B cell (primary cell): ENCODE data around the gene PALLD. TPM values are rescaled to one million over a fixed set of nuclear protein-coding genes. Genes with fewer than 3 reads are reported as not detected.

Experiments
- ATAC-seq: fragments of 200-7000 bp; cut with Tn5 transposase; one replicate; pipeline ENCODE4 v1.10.0; 2021; ENCODE audit warnings: low read depth, mild to moderate bottlenecking, moderate number of reproducible peaks, moderate library complexity
- CTCF ChIA-PET: fragments of 350-600 bp; sonication (Branson Sonifier 250); formaldehyde crosslinking; loops from one replicate; lab custom pipeline; 2021; ENCODE audit warnings: antibody characterized with exemption, inconsistent platforms; lab: Charles Lee
- POLR2A ChIA-PET: fragments of 350-600 bp; sonication (Branson Sonifier 250); formaldehyde crosslinking; loops from one replicate; lab custom pipeline; 2021; ENCODE audit warnings: antibody characterized with exemption; lab: Charles Lee
- DNase-seq: peaks from one replicate; pipeline ENCODE4 v3.0.0; 2013
- H2AFZ ChIP-seq: 2 replicates; pipeline ENCODE4 v1.6.1; 2012; ENCODE audit warnings: mild to moderate bottlenecking, low read depth, low read length; ENCODE audit not compliant: insufficient read depth, poor library complexity, severe bottlenecking
- H3K27ac ChIP-seq, 2 donors: 1 replicate in 1 of 2; 2 replicates in 1 of 2; pipeline ENCODE4 v1.5.1; 2012 to 2013; ENCODE audit warnings: low read length in 2 of 2, mild to moderate bottlenecking in 2 of 2, moderate library complexity in 1 of 2
- H3K27me3 ChIP-seq, 4 experiments: fragments of 200-600 bp in 1 of 4; sonication (generic) in 1 of 4; replicated peaks in 1 of 4; 1 replicate in 2 of 4; 2 replicates in 2 of 4; pipeline versions ENCODE4 v1.6.1 to v1.7.0; 2013 to 2016; ENCODE audit warnings: low read length in 3 of 4, mild to moderate bottlenecking in 2 of 4, mixed read lengths in 1 of 4, moderate library complexity in 1 of 4; ENCODE audit not compliant: insufficient read depth in 4 of 4, control insufficient read depth in 3 of 4; ENCODE audit errors: control extremely low read depth in 1 of 4
- H3K36me3 ChIP-seq, 2 experiments: replicated peaks in 1 of 2; 1 replicate in 1 of 2; 2 replicates in 1 of 2; pipeline versions ENCODE4 v1.6.1 to v1.7.1; 2013; ENCODE audit warnings: low read length in 1 of 2; ENCODE audit not compliant: insufficient read depth in 2 of 2, control insufficient read depth in 1 of 2; ENCODE audit errors: control extremely low read depth in 1 of 2, extremely low read depth in 1 of 2
- H3K4me1 ChIP-seq, 2 donors: fragments of 200-600 bp in 1 of 2; sonication (generic) in 1 of 2; 1 replicate in 1 of 2; 2 replicates in 1 of 2; pipeline versions ENCODE4 v1.5.1 to v1.6.1; 2013 to 2017; ENCODE audit warnings: low read length in 2 of 2; ENCODE audit not compliant: control insufficient read depth in 2 of 2, insufficient read depth in 2 of 2
- H3K4me2 ChIP-seq: replicated peaks from 2 replicates; pipeline ENCODE3; 2012; ENCODE audit warnings: mild to moderate bottlenecking, low read depth, low read length; ENCODE audit not compliant: poor library complexity, severe bottlenecking
- H3K4me3 ChIP-seq, 5 experiments: fragments of 200-600 bp in 1 of 5; sonication (generic) in 1 of 5; 1 replicate in 3 of 5; 2 replicates in 2 of 5; pipeline versions ENCODE4 v1.5.1 to v1.7.0; 2011 to 2016; ENCODE audit warnings: low read length in 4 of 5, mild to moderate bottlenecking in 4 of 5, low read depth in 2 of 5, control low read depth in 1 of 5, moderate library complexity in 1 of 5; ENCODE audit not compliant: insufficient read depth in 1 of 5; ENCODE audit errors: control extremely low read depth in 1 of 5, extremely low read depth in 1 of 5
- H3K79me2 ChIP-seq: fragments of 200-600 bp; sonication (generic); one replicate; pipeline ENCODE4 v1.6.0; 2016; ENCODE audit warnings: low read length; ENCODE audit not compliant: control insufficient read depth, insufficient read depth
- H3K9ac ChIP-seq: fragments of 200-600 bp; sonication (generic); 2 replicates; pipeline ENCODE4 v1.6.1; 2017; ENCODE audit warnings: mild to moderate bottlenecking, low read length, moderate library complexity
- H3K9me3 ChIP-seq, 3 donors: one replicate each; pipeline versions ENCODE4 v1.6.1 to v1.7.1; 2013; ENCODE audit warnings: low read length in 2 of 3; ENCODE audit not compliant: control insufficient read depth in 2 of 3, insufficient read depth in 1 of 3; ENCODE audit errors: control extremely low read depth in 1 of 3
- H4K20me1 ChIP-seq: 2 replicates; pipeline ENCODE4 v1.6.0; 2012; ENCODE audit warnings: mild to moderate bottlenecking, low read length; ENCODE audit not compliant: insufficient read depth, control insufficient read depth, poor library complexity, severe bottlenecking
- H3K27ac Mint-ChIP-seq: one replicate; pipeline ENCODE4 v1.8.0; 2021; ENCODE audit warnings: mixed read lengths
- H3K27me3 Mint-ChIP-seq: one replicate; pipeline ENCODE4 v1.8.0; 2021; ENCODE audit warnings: mixed read lengths
- H3K4me1 Mint-ChIP-seq: one replicate; pipeline ENCODE4 v1.8.0; 2021; ENCODE audit warnings: mixed read lengths
- H3K4me3 Mint-ChIP-seq: one replicate; pipeline ENCODE4 v1.8.0; 2021; ENCODE audit warnings: mixed read lengths
- H3K9me3 Mint-ChIP-seq: one replicate; pipeline ENCODE4 v1.8.0; 2022; ENCODE audit warnings: mixed read lengths; ENCODE audit not compliant: insufficient read depth
- CTCF ChIP-seq: fragments of 200-600 bp; IDR thresholded peaks from one replicate; pipeline ENCODE4 v1.8.0; 2022; ENCODE audit warnings: antibody characterized with exemption, mild to moderate bottlenecking
- EZH2 ChIP-seq: IDR thresholded peaks from 2 replicates; pipeline ENCODE4 v1.6.1; 2012; ENCODE audit warnings: borderline replicate concordance, low read depth, mild to moderate bottlenecking, moderate library complexity, low read length; ENCODE audit not compliant: insufficient read depth, poor library complexity, severe bottlenecking
- WGBS: methylation state at CpG from one replicate; pipeline ENCODE4 v1.1.5; 2013; ENCODE audit warnings: missing lambda C conversion rate; ENCODE audit not compliant: insufficient coverage; 5-methylcytosine and 5-hydroxymethylcytosine counted together
- intact Hi-C: fragments of 100-400 bp; cut with micrococcal nuclease; formaldehyde crosslinking; loops from one replicate; pipeline ENCODE4 v1.10.0; 2022
- polyA plus RNA-seq: library from polyadenylated mRNA; depleted of rRNA; stranded (reverse); fragments of >200 nt; gene quantifications from 2 replicates; pipeline ENCODE4 v1.2.3, GENCODE V29; 2012
- total RNA-seq, 2 donors: library from RNA; stranded (reverse); fragments of 120-200 nt in 1 of 2; gene quantifications; 1 replicate in 1 of 2; 2 replicates in 1 of 2; pipeline versions ENCODE4 v1.2.3 to v1.2.4, GENCODE V29; 2013 to 2022

The PALLD gene
- total and polyA plus RNA-seq, 2 donors (not counting 1 experiment from before 2014, with no cell fraction given): 0.63 to 0.71 TPM

DNA sequence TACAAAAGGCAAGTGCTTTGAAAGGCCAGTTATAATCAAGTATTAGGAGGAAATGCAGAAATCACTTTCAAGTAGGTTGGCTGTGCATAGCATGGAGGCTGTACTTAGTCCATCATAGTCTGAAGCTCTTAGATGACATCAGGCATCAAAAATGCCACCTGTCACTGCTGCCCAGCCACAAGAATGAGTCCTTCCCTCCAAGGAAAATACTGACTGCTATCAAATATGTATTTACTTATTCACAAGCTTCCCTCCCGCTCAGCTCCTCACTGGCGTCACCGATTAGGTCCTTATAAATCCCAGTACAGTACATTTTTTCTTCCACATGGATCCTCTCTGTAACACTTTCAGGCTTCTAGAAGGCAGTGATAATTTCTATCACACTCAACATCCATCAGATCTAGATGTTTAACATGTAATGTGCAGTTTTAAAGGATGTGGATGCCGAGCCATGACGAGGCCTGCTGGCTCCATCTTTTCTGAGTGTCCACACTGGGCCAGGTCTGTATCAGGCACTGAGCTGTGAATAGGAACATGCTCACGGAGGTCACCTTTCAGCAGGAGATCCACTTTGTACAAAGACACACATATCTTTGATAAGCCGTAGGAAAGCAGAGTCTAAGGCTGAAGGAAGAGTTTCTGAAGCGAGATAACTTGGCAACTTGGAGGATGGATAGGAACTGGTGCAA, 121.9 kb downstream of the PALLD start:
- Mint-ChIP-seq H3K4me1 (no peaks in the 10 kb centered on the region), H3K9me3 (no peaks in the 10 kb centered on the region), H3K4me3 (no peak overlapping the region), H3K27ac (no peak overlapping the region), H3K27me3 (peaks cover 33% of the 10 kb centered on the region)
- Histone ChIP-seq H3K36me3 (no peaks in the 10 kb centered on the region), H3K4me2 (no peak overlapping the region), H3K9ac (no peak overlapping the region), H3K4me3 (no peak overlapping the region), H4K20me1 (no peaks in the 10 kb centered on the region), H3K4me1 (no peaks in the 10 kb centered on the region), H3K27ac (no peak overlapping the region), H3K9me3 (no peaks in the 10 kb centered on the region), H2AFZ (no peak overlapping the region), H3K79me2 (no peaks in the 10 kb centered on the region), H3K27me3 (peaks cover 0 to 4% (median 0%) of the 10 kb centered on the region in 4 experiments)
- no peak for DNase-seq
- ChIA-PET CTCF (no interaction called here), POLR2A (no interaction called here)
- no peak for TF ChIP-seq CTCF
- WGBS: 95% methylated on average over 4 of the region's 8 CpGs
- no peak for ATAC-seq
- intact Hi-C loops: no loop called here

GRCh38 chr4:168619266-168619631, 122.4 kb downstream of the PALLD start:
- ChIA-PET POLR2A (no interaction called here), CTCF (no interaction called here)
- Histone ChIP-seq H3K27ac (no peak overlapping the region), H3K36me3 (no peaks in the 10 kb centered on the region), H3K4me2 (no peak overlapping the region), H3K9ac (no peak overlapping the region), H3K79me2 (no peaks in the 10 kb centered on the region), H4K20me1 (no peaks in the 10 kb centered on the region), H3K9me3 (no peaks in the 10 kb centered on the region), H3K4me3 (no peak overlapping the region), H3K27me3 (peaks cover 0 to 4% (median 0%) of the 10 kb centered on the region in 4 experiments), H2AFZ (no peak overlapping the region), H3K4me1 (no peaks in the 10 kb centered on the region)
- H3K4me1 Mint-ChIP-seq: no peaks in the 10 kb centered on the region
- H3K4me3 Mint-ChIP-seq: no peak overlapping the region
- no peaks in the 10 kb centered on the region for H3K9me3 Mint-ChIP-seq
- H3K27me3 Mint-ChIP-seq: peaks cover 34% of the 10 kb centered on the region
- TF ChIP-seq EZH2 (no peak), CTCF (no peak)
- H3K27ac Mint-ChIP-seq: no peak overlapping the region
- DNase-seq (no peak), ATAC-seq (no peak)
- intact Hi-C loops: no loop called here
